ENCODE data around the gene TKT. TPM values are rescaled to one million over a fixed set of nuclear protein-coding genes. Genes with fewer than 3 reads are reported as not detected.

TKT gene
- polyA plus RNA-seq, 1 donor from 2014 or later = 194 TPM

DNA sequence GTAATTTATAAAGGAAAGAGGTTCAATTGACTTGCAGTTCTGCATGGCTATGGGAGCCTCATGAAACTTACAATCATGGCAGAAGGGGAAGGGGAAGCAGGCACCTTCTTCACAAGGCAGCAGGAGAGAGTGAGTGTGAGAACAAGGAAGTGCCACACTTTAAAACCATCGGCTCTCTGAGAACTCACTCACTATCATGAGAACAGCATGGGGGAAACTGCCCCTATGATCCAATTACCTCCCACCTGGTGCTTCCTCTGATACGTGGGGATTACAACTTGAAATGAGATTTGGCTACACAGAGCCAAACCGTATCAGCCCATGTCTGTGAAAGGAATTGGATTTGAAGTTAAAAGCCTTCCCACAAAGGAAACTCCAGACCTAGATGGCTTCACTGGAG is 39.1 kb downstream of the TKT start:
- no peak overlapping the region for H3K27ac ChIP-seq (ENCODE audit: low read length)
- TF ChIP-seq MXI1 (conservative IDR thresholded peaks at IDR 0.05; ENCODE audit: poor library complexity, severe bottlenecking) (no peak), SMC3 (conservative IDR thresholded peaks at IDR 0.05; ENCODE audit: poor library complexity) (no peak), RAD21 (conservative IDR thresholded peaks at IDR 0.05) (no peak), EZH2 (IDR thresholded peaks at IDR 0.05; ENCODE audit: borderline replicate concordance, insufficient read depth, low read length, poor library complexity, severe bottlenecking) (no peak), POLR2AphosphoS5 (IDR thresholded peaks at IDR 0.05) (no peak), EP300 (conservative IDR thresholded peaks at IDR 0.05; ENCODE audit: poor library complexity, severe bottlenecking) (no peak), TAF1 (IDR thresholded peaks at IDR 0.05; ENCODE audit: low read depth) (no peak)
- TF ChIP-seq, protein P1, sequence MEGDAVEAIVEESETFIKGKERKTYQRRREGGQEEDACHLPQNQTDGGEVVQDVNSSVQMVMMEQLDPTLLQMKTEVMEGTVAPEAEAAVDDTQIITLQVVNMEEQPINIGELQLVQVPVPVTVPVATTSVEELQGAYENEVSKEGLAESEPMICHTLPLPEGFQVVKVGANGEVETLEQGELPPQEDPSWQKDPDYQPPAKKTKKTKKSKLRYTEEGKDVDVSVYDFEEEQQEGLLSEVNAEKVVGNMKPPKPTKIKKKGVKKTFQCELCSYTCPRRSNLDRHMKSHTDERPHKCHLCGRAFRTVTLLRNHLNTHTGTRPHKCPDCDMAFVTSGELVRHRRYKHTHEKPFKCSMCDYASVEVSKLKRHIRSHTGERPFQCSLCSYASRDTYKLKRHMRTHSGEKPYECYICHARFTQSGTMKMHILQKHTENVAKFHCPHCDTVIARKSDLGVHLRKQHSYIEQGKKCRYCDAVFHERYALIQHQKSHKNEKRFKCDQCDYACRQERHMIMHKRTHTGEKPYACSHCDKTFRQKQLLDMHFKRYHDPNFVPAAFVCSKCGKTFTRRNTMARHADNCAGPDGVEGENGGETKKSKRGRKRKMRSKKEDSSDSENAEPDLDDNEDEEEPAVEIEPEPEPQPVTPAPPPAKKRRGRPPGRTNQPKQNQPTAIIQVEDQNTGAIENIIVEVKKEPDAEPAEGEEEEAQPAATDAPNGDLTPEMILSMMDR (IDR thresholded peaks at IDR 0.05; ENCODE audit: poor library complexity, severe bottlenecking) = no peak
- TF ChIP-seq, protein P2, sequence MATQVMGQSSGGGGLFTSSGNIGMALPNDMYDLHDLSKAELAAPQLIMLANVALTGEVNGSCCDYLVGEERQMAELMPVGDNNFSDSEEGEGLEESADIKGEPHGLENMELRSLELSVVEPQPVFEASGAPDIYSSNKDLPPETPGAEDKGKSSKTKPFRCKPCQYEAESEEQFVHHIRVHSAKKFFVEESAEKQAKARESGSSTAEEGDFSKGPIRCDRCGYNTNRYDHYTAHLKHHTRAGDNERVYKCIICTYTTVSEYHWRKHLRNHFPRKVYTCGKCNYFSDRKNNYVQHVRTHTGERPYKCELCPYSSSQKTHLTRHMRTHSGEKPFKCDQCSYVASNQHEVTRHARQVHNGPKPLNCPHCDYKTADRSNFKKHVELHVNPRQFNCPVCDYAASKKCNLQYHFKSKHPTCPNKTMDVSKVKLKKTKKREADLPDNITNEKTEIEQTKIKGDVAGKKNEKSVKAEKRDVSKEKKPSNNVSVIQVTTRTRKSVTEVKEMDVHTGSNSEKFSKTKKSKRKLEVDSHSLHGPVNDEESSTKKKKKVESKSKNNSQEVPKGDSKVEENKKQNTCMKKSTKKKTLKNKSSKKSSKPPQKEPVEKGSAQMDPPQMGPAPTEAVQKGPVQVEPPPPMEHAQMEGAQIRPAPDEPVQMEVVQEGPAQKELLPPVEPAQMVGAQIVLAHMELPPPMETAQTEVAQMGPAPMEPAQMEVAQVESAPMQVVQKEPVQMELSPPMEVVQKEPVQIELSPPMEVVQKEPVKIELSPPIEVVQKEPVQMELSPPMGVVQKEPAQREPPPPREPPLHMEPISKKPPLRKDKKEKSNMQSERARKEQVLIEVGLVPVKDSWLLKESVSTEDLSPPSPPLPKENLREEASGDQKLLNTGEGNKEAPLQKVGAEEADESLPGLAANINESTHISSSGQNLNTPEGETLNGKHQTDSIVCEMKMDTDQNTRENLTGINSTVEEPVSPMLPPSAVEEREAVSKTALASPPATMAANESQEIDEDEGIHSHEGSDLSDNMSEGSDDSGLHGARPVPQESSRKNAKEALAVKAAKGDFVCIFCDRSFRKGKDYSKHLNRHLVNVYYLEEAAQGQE (IDR thresholded peaks at IDR 0.05; ENCODE audit: borderline replicate concordance) = no peak
- no peaks in the 10 kb centered on the region for H4K20me1 ChIP-seq (ENCODE audit: insufficient read depth)
- no peaks in the 10 kb centered on the region for H3K9me3 ChIP-seq (ENCODE audit: low read length)
- no peaks in the 10 kb centered on the region for H3F3A ChIP-seq (ENCODE audit: insufficient read depth, low read length, poor library complexity, severe bottlenecking)
- no peaks in the 10 kb centered on the region for H3K79me2 ChIP-seq (replicated peaks; ENCODE audit: insufficient read depth, low read length)
- H3K4me2 ChIP-seq (ENCODE audit: low read length) = no peak overlapping the region
- H3K9ac ChIP-seq (ENCODE audit: low read length) = no peak overlapping the region
- no peaks in the 10 kb centered on the region for H3K27me3 ChIP-seq (ENCODE audit: insufficient read depth, low read depth, low read length)
- H3K4me3 ChIP-seq (ENCODE audit: low read length) = no peak overlapping the region
- H2AFZ ChIP-seq (ENCODE audit: low read depth, low read length) = no peak overlapping the region
- H3K36me3 ChIP-seq (ENCODE audit: insufficient read depth, low read length) = no peaks in the 10 kb centered on the region
- no peaks in the 10 kb centered on the region for H3K9me2 ChIP-seq (ENCODE audit: insufficient read depth, low read length)

DNA sequence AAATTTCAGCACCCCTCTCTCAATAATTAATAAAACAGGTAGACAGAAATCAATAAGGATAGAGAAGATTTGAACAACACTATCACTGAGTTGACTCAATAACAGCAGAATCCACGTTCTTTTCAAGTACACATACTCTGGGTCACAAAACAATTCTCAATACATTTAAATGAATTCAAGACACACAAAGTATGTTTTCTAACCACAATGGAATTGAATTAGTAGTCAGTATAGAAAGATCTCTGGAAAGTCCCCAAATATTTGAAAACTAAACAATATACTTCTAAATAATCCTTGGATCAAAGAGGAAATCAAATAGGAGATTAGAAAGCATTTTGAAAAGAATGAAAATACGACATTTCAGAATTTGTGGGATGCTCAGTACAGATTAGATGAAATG is 40.0 kb downstream of the TKT start:
- Histone ChIP-seq H4K20me1 (ENCODE audit: insufficient read depth) (no peaks in the 10 kb centered on the region), H3K4me2 (ENCODE audit: low read length) (no peak overlapping the region), H3K9me2 (ENCODE audit: insufficient read depth, low read length) (no peaks in the 10 kb centered on the region), H3K4me3 (ENCODE audit: low read length) (no peak overlapping the region), H2AFZ (ENCODE audit: low read depth, low read length) (no peak overlapping the region), H3K36me3 (ENCODE audit: insufficient read depth, low read length) (no peaks in the 10 kb centered on the region), H3K27me3 (ENCODE audit: insufficient read depth, low read depth, low read length) (no peaks in the 10 kb centered on the region), H3K9me3 (ENCODE audit: low read length) (no peaks in the 10 kb centered on the region), H3K9ac (ENCODE audit: low read length) (no peak overlapping the region), H3K79me2 (replicated peaks; ENCODE audit: insufficient read depth, low read length) (no peaks in the 10 kb centered on the region), H3F3A (ENCODE audit: insufficient read depth, low read length, poor library complexity, severe bottlenecking) (no peaks in the 10 kb centered on the region), H3K27ac (ENCODE audit: low read length) (no peak overlapping the region)
- no peak for TF ChIP-seq RAD21 (conservative IDR thresholded peaks at IDR 0.05)
- no peak for TF ChIP-seq MXI1 (conservative IDR thresholded peaks at IDR 0.05; ENCODE audit: poor library complexity, severe bottlenecking)
- no peak for TF ChIP-seq POLR2AphosphoS5 (IDR thresholded peaks at IDR 0.05)
- TF ChIP-seq, protein P2 (IDR thresholded peaks at IDR 0.05; ENCODE audit: borderline replicate concordance) = no peak
- no peak for TF ChIP-seq SMC3 (conservative IDR thresholded peaks at IDR 0.05; ENCODE audit: poor library complexity)
- TF ChIP-seq EP300 (conservative IDR thresholded peaks at IDR 0.05; ENCODE audit: poor library complexity, severe bottlenecking) = no peak
- TF ChIP-seq, protein P1 (IDR thresholded peaks at IDR 0.05; ENCODE audit: poor library complexity, severe bottlenecking) = no peak
- TF ChIP-seq TAF1 (IDR thresholded peaks at IDR 0.05; ENCODE audit: low read depth) = no peak
- TF ChIP-seq EZH2 (IDR thresholded peaks at IDR 0.05; ENCODE audit: borderline replicate concordance, insufficient read depth, low read length, poor library complexity, severe bottlenecking) = no peak

Data from neural cell (in vitro differentiated cells).